Activated CD8-positive, alpha-beta memory T cell treated with anti-CD3 and anti-CD28 coated beads for 4 hours (primary cell): Measurements from ENCODE around the gene HP.
A peak's percentile ranks its signal among the peaks of the same experiment; 100 is the strongest.
"Not testable (repeated sequence)": the region's sequence is repeated elsewhere in the genome, so short reads cannot be mapped to it uniquely, and the experiment has no call there.

Experiments used
- DNase-seq, 2 donors: peaks; one replicate each; pipeline ENCODE4 v3.0.0-alpha.2; 2020; ENCODE audit warnings: low read depth in 2 of 2

The HP gene, protein sequence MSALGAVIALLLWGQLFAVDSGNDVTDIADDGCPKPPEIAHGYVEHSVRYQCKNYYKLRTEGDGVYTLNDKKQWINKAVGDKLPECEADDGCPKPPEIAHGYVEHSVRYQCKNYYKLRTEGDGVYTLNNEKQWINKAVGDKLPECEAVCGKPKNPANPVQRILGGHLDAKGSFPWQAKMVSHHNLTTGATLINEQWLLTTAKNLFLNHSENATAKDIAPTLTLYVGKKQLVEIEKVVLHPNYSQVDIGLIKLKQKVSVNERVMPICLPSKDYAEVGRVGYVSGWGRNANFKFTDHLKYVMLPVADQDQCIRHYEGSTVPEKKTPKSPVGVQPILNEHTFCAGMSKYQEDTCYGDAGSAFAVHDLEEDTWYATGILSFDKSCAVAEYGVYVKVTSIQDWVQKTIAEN

DNA sequence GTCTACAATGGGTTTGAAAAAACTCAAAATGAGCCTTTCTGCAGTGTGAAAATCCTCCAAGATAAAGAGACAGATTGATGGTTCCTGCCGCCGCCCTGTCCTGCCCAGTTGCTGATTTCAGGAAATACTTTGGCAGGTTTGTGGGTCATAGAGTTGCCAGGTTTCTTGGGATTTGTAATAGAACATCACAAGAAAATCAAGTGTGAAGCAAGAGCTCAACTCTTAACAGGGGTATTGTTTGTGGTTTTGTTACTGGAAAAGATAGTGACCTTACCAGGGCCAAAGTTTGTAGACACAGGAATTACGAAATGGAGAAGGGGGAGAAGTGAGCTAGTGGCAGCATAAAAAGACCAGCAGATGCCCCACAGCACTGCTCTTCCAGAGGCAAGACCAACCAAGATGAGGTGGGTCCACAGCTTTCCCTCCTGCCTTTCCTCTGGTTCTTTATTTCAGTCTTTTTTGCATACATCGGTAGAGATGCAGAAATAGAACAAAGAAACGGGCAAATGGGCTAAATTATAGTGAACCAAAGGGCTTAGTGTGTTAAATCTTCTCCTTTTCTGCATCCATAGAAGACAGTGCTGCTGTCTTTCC lies at the start of gene HP:
Gene HP (plus strand): TSS at position 252 of the 594 bp plus-strand sequence. CDS start 148 bp downstream, at position 400.
- DNase-seq, result not testable (repeated sequence)

DNA sequence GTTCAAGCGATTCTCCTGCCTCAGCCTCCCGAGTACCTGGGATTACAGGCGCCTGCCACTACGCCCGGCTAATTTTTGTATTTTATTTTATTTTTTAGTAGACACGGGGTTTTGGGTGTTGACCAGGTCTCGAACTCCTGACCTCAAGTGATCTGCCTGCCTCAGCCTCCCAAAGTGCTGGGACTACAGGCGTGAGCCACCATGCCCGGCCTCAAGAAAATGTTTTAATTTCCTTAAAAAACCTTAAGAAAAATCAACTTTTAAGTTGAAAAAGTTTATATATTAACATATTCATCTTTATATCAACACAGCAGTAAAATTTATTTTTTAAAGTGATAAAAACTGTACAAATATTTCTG lies 46.3 kb upstream of the HP start:
- DNase-seq, result not testable (repeated sequence)

DNA sequence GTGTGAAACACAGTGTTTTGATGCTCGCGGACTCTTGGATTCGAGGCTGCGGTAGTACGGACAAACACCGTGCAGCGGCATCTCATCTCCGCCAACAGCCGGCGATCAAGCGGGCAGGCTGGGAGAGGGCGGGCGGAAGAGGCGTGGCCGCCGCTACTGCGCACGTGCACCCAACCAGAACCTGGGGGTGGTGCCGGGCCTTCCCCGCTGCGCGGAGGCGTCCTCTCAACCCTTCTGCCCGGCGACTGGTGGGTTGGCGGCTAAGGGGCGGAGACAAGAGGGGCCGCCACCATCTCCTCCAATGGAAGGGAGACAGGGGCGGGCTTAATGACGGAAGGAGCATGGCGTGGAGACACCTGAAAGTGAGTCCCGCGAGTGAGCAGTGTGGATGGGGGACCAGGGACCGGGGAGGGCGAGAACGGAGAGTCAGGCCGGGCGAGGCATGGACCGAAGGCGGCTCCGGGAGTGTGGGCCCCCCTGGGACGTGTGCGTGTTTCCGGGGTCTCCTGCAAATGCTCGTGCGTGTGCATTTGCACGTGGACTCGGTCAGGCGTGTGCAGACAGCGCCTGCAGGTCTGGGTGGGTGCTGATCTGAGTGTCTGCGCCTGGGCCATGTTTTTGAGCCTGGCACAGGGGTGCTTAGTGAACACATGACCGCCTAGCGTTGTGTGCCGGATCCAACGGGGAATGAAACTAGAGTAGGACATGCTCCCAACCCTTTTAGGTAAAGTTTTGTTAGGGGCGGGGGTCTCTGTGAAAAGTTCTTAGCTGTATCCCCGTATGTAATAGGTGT lies 45.7 kb upstream of the HP start, which contains the start of gene DHODH:
Gene DHODH (plus strand): TSS at position 321 of the 793 bp plus-strand sequence. CDS start 21 bp downstream, at position 342.
- DNase-seq, result peak; percentile 94 to 98

DNA sequence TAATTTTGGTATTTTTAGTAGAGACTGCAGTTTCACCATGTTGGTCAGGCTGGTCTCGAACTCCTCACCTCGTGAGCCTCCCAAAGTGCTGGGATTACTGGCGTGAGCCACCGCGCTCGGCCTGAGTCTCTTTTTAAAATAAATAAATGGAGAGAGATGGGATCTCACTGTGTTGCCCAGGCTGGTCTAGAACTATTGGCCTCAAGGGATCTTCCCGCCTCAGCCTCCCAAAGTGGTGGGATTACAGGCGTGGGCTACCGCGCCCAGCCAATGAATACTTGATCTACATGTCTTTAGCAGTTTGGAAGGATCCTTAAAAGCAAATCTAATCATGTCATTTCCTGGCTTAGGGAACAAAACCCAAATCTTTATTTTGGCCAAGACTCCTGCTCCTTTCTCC lies 44.5 kb upstream of the HP start:
- no peak for DNase-seq

DNA sequence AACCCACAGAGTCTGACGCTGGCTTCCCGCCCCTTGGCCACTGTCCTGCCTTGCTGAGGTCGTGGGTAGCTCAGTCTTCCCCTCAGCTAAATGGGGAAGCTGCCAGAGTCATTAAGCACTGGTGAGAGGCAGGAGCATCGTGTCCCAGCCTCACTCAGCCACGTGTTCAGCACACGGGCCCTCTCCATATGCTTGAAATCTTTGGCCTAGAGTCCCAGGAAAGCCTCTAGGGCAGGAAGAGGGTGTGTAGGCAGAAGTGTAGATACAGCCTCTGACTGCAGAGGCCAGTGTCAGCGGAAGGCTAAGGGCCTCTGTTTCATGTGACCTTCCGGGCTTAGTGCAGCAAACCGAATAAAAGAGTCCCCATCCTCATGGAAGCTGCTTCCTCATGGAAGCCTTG lies 41.7 kb upstream of the HP start:
- no peak for DNase-seq

DNA sequence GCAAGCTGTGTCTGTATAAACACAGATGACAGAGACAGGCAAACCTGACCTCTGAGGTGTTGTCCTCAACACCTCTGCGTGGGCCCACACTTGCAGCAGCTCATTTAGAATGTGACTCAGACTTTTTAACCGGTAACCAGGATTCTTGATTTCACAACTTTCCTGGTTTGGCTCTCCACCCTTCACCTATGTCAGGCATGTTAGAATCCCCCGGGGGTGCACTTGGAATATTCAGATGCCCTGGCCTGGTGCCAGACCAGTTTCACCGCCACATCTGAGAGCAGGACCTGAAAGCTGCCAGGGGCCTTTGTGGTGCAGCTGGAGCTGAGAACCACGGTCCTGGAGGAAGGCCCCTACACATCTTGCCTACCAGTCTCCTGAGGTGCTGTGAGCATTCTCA lies 40.9 kb upstream of the HP start:
- no peak for DNase-seq

DNA sequence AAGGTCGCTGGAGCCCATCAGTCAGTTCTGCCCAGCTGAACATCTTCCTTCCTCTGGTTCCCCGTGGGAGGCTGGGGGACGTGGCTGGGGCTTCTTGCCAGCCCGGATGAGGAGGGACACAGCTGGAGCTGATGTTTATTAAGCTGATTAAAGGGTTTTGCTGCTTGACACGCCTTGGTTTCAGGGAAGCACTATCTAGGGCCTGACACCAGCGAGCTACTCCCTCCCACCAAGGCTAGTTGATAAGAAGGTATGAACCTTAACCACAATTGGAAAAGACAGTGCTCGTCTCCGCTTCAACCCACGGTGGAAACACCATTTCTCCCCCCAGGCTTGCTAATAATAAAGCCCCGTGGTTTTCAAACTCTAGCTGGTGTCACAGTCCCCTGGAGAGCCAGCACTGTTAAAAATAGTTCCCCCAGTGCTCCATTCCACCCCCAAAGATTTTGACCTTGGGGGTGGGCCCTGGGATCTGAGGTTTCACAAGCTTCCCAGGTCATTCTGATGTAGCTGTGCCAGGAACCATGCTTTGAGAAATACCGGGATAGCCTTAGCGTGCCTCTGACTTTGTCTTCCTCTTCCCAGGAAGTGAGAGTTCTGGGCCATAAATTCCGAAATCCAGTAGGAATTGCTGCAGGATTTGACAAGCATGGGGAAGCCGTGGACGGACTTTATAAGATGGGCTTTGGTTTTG lies 40.3 kb upstream of the HP start:
- DNase-seq, result no peak

DNA sequence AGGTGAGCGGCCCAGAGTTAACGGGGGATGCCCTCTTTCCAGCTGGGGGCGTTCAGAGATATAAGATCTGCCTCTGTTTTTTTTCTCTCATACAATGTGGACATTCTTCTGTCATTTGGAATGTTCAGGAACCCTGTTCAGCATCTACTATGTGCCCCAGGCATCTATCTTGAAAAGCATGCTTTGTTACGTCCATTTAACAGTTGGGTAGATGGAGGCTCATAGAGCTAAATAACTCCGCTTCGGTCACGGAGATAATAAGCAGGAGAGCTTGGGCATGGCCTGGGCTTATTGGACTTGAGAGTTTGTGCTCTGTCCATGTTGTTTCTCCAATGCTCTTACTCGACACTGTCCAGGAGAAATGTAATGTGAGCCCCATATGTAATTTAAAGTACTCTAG lies 39.6 kb upstream of the HP start:
- no peak for DNase-seq

DNA sequence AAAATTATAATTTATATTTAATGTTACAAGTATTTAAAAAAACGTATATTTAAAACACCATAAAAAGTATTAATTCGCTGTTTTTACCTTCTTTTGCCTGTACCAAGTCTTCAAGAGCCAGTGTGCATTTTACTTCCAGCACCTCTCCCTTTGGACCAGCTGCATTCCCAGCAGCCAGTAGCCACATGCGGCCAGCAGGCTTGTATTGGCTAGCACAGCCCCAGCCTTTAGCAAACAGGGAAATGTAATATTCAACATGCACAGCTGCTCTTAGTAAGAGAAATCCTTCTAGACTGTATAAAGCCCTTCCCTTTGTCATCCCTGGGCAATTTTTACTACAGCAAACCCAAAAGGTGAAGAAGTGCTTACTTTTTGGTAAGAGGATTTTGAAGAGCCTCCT lies 39.2 kb upstream of the HP start:
- no peak for DNase-seq

DNA sequence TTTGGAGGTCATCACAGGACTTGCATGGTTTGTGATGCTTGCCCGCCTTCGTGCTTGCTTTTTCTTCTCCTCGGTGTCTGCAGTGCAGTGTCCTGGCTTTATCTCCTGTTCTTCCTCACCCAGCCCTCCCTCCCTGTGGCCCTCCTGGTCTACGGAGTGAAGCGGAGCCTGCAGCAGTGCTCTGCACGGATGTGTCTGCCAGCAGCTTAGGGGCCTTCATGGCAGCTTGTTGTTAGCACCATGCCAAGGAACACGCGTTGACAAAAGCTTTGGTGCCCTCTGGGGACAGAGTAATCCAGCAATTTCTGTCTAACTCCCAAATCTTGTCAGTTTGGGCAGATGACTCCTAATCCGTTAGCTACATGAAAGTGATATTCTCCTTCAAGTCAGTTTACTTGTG lies 35.8 kb upstream of the HP start:
- DNase-seq, result no peak

DNA sequence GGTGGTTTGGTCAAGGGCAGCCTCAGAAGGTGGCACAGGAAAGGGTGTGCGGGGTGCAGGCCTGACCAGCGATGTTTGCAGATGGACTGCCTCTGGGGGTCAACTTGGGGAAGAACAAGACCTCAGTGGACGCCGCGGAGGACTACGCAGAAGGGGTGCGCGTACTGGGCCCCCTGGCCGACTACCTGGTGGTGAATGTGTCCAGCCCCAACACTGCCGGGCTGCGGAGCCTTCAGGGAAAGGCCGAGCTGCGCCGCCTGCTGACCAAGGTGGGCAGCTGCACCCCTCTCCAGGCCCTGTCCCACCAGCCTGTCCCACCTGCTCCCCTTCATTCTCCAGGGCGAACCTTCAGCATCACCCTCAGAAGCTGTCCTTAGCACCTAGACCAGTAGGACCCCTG lies 33.3 kb upstream of the HP start:
- DNase-seq, result no peak

DNA sequence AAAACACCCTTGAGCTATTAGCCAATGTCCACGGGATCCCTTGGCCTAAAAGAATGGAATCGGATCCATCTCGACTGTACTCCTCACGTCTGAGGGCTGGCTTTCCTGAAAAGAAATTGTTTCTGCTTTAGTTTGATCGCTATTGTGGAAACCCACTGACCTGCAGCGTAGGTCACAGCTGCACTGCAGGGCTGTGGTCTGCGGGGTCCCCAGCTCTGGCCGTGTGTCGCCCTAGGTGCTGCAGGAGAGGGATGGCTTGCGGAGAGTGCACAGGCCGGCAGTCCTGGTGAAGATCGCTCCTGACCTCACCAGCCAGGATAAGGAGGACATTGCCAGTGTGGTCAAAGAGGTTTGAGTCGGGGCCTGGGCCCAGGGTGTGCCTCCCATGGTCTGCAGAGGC lies 32.2 kb upstream of the HP start:
- no peak for DNase-seq

DNA sequence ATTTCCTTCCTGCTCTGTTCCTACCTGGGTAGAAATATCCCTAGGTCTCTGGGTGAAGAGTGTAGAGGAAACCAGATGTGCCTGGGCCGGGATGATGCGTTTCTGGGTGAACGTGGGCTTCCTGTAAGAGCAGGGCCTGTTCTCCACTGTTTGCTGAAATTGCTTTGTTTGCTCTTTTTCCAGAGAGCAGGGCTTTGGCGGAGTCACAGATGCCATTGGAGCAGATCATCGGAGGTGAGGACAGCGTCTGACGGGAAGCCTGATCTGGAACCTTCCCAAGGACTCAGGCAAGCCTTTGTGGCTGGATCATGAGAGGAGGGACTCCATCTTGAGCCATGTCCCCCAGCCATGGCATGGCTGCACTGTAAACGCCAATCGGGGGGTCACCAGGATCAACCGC lies 30.3 kb upstream of the HP start:
- DNase-seq, result no peak

DNA sequence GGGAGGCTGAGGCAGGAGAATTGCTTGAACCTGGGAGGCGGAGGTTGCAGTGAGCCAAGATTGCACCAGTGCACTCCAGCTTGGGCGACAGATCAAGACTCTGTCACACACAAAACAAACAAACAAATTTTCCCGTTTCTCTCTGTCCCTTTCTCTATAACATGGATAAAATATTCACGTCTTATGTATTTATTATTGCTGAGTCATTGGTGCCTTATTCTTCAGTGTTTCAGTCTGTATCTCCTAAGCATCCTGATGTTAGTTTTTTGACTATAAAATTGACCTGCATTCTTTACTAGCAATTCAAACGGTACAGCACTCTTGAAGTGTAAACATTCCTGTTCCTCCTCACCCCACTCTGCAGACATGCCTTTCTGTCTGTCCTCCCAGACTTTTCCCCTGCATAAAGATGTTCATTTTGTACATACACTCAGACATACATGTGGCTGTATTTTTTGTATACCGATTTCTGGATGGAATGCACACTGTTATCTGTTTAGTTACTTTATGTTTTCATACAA lies 29.4 kb upstream of the HP start:
- DNase-seq, result no peak

DNA sequence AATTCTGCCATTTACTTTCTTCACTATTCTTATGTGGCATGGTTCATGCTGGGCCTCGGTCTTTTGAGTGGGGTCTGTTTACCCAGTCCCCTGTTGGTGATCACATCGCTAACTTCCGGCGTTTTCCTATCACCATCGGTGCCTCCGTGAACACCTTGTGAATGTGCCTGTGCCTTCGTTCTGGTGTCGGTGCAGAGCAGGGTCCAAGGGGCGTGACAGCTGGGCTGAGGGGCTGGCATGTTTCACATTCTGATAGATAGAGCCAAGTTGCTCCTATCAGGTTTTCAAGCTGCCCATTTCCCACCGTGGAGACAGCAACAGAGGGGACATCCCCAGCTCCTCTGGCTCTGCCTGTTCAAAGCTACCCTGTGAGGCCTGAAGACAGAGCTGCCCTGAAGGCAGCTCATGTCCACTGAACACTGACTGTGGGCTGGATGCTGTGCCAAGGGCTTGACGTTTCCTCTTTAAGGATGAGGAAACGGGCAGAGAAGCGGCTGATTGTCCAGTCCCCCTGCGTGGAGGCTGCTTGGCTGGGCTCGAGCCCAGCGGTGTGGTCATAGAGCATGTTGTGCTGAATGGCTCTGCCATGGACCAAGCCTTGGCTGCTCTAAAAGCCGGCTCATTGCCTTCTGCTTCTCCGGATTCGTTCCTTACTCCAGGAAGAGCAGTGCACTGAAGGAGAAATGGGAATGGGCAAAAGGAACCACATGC lies 28.7 kb upstream of the HP start:
- no peak for DNase-seq

DNA sequence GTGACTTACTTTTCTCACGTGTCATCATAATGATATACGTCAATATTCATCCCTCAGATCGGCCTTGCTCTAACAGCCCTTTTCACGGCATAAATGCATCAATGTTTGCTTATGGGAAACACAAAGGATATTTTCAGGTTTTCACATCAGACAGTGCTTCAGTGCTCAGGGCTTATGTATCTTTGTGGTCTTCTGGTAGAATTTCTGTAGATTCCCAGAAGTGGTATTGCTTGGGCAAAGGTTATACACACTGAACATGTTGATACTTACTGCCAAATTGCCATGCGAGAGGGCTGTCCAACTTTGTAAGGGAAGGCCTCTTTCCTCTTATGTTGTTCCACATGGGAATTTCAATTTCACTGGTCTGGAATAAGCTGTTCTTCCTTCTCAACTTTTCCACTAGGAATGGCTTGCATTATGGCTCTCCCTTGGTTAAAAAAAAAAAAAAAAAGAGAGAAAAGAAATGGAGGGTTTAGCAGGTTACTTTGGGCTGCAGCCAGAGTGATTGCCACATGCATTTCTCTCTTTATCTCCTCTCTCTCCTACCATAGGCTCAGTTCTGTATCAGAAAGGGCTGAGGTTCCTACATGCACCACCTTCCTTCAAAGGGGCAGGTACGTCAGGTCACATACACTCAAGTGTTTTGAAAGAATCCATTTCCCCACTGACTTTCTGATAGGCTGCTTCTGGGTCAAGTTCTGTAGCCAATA lies 26.5 kb upstream of the HP start:
- no peak for DNase-seq

DNA sequence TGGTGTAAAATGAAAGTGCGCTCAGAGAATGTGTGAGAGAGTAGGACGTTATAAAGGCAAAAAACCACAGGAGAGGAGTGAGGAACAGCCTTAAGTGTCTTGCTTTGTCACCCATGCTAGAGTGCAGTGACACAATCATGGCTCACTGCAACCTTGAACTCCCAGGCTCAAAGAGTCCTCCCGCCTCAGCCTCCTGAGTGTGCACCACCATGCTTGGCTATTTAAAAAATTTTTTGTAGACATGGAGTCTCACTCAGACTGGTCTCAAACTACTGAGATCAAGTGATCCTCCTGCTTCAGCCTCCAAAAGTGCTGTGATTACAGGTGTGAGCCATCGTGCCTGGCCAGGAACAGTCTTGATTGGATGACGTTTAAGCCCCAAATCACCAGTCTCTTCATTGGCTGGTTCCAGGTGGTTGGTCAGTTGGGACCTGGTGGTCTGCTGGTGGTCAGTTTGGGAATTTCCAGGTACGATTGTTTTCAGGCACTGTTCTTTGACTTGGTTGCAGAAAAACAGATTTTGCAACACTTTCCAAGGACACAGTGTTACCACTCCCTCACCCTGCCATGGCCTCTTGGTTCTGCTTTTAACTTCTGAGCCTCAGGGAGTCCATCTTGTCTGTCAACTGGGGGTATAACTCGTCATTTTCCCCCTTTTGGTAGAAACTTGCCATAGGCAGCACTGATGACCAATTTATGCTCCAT lies 24.6 kb upstream of the HP start:
- DNase-seq, result no peak

DNA sequence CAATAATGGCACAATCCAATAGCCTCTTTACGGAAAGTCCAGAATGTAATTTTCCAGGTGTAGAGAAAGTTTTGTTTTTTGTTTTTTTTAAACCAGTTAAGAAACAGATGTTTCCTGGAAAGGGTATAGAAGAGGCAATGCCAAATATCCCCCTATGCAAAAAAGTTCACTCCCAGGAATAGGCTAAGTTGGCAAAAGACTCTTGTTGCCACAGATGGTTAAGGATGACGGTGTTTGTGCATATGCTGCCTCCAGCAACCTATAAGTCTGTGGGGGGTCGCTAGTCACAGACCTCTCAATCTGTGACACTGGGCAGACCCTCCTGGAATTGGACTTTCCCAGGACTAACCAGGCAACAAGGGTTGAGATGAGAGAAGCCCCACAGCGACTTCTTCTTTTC lies 20.9 kb upstream of the HP start:
- DNase-seq, result no peak

DNA sequence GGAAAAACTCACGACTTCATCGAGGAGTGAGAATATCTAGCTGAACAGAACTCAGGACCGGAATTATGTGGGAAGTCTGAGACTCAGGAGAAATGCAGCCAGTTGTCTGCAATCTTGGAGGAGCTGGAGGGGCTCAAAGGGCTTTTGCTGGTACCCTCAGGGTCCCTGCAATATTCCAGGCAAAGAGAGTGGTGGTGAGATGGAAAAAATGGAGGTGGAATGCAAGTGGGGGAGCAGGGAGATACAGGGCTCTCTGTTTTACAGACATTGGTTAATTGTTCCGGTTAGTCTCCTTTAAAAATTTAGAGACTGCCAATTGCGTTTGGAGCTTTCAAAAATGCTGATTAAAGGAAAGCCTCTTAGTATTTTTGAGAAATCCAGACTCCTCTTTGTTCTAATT lies 18.2 kb upstream of the HP start:
- no peak for DNase-seq

DNA sequence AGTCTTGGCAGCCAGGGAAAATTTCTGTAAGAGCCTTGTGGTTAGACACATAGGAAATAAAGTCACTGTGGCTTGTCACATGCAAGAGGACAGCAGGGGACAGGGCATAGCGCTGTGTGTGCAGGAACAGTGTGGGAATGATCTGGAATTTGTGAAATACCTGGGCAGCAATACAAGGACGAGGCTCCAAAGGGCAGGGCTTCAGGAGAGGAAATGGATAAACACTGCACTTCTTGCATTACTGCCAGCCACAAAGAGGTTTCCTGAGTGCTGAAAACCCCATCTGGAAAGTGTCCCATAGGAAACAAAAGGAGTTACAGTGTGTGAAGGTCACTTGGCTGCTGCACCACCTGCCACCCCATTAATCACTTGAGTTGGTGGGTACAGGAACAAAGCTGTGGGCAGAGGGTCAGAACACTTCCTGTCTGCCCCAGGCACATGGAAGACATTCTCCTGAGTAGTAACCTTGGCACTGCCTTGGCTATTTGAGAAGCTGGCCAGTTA lies 12.1 kb upstream of the HP start:
- DNase-seq, result no peak
